Activated CD4-positive, alpha-beta T cell treated with anti-CD3 and anti-CD28 coated beads for 24 hours (primary cell): Measurements from ENCODE around the gene ZFYVE28.

Experiments used
- DNase-seq, 2 donors: peaks; one replicate each; pipeline ENCODE4 v3.0.0-alpha.2; 2020; ENCODE audit warnings: low read depth in 2 of 2

The ZFYVE28 gene

GRCh38 chr4:2260344-2261109 lies 157.9 kb downstream of the ZFYVE28 start:
- DNase-seq, result no peak

- no peak for DNase-seq
Measured at GRCh38 chr4:2259541-2260343, 158.7 kb downstream of the ZFYVE28 start.

- DNase-seq, result no peak
Measured at GRCh38 chr4:2259036-2259540, 159.4 kb downstream of the ZFYVE28 start.

DNA sequence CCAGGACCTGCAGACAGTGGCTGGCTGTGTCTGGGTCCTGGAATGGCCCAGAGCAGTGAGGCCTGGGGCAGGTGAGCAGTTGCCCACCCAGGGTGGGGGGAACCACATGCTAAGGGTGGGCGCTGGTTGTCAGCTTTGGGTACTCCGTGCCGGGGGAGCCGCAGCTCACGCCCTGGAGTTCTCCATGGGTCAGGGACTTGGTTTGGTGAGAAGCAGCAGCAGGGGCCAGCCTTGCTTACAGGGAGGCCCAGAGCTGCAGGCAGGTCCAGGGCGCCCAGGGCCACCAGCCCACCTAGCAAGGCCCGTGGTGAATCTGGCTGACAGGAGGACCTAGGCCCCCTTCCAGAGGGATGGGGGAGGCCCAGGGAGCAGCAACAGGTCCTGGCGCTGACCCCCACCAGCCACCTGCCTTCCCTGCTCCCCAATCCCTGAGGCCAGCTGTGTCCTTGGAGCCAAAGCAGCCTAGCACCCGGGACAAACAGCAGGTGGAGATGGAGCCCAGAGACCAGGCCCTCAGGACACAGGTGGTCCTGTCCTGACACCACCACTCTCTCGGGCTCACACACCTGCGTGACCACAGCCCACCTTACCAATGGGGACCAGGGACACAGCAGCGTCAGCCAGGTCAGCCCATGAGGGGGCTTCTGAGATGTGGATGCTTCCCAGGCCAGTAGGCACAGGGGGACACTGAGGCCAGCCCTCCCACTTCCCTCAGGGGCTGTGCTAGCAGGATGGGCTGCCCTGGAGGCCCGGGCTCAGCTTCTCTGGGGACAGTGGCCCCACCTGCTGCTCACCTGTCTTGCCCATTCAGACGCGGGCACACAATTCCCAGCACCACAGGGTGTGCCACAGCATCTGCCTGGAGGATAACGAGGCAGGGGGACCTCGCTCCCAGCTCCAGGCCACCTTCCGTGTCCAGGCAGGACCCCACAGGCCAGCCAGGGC lies 160.1 kb downstream of the ZFYVE28 start:
- no peak for DNase-seq

DNA sequence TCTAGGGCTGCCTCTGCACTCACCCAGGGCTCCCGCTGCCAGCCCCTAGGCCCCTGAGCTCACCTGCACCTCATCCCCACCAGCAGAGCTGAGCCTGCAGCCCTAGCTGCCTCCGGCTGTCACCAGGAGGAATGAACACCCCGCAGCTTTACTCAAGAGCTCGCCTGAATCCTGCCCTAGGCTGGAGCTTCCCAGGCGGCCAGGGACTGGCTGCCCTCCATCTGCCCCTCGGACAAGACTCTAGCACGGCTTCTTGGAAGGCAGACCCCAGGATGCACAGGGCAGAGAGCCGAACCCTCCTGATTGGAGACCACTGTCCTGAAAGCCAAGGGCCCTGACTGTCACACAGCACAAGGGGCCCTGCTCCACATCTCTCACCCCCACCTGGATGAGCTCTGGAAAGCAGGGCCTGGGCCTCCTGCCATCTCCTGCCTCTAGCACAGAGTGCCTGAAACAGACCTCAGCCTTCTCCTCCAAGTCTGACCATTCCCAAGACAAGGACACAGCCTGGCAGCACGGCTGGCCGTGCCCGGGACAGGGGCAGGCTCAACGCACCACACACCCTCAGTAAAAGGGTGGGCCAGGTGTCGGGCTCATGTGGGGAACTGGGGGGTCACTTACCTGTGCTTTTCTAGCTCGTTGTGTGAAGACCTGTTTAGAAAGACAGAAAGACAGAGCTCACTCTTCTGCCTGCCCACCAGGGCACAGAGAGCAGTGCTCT lies 160.9 kb downstream of the ZFYVE28 start:
- DNase-seq, result no peak

DNA sequence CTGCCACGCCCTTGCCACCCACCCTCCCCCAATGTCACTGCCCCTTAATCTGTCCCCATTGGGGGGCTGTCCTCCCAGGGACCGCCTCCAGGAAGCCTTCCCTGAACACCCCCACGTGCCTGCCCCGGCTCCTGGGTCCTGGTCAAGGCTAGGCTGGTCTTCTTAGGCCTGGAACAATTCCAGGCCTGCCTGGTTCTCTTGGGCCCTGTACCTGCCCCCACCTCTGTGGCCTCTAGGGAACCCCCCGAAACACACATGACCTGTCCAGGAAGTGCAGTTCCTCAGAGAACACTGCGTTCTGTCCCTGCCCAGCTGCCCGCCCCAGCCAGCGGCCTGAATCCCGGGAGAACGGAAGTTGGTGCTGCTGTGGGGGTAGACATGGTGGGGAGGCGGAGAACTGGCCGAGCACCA lies 161.7 kb downstream of the ZFYVE28 start:
- no peak for DNase-seq

DNA sequence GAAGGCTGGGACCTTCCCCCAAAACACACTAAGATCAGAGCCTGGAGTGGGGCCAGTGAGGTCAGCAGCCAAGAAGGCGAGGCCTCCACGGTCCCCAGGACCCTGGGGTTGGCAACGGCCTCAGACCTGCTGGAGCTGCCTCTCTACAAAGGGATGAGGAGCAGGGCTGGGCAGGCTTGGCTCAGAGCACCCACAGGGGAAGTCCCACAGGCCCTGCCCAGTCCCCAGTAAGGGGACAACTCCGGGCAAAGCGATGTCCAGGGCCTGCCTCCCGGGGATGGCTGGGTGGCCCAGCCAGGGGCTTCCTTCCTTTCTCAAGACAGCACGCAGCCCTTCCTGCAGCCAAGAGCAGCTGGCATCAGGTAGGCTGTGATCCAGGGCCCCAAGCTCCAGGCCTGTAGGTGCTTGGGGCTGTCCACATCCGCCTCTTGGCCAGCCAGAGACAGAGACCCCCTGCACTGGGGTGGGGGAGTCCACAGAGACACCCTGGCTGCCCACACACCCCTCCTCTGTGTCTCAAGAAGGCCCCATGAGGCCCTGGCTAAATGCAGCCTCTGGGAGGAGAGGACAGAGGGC lies 162.2 kb downstream of the ZFYVE28 start:
- DNase-seq, result no peak

DNA sequence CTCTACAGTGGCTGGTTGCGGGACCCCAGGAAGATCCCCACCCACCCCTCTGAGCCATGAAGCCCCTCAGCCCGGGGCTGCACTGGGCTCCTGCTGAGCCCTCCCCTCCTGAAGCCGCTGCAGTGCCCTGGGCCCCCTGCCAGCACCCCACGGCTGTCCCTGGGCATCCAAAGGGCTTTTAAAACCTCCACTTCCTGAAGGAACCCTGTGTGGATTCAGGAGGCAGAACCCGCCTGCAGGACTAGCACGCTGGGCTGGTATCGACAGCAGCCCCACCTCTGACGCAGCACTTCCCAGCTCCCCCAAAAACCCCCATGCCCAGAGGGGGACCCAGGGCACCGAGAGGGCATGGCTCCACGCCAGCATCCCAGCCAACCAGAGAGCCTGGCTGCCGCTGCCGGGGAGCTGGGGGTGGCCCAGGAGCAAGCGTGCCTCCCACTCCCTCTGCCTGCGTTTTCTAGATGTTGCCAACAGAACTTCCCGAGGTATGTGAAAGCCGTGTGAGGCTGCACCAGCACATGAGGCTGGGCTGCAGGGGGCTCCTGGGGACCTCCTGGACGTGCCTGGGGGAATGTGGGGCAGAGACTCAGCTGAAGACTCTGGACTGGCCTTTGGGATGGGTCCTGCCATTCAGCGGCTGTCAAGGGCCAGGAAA lies 162.8 kb downstream of the ZFYVE28 start:
- DNase-seq, result no peak

DNA sequence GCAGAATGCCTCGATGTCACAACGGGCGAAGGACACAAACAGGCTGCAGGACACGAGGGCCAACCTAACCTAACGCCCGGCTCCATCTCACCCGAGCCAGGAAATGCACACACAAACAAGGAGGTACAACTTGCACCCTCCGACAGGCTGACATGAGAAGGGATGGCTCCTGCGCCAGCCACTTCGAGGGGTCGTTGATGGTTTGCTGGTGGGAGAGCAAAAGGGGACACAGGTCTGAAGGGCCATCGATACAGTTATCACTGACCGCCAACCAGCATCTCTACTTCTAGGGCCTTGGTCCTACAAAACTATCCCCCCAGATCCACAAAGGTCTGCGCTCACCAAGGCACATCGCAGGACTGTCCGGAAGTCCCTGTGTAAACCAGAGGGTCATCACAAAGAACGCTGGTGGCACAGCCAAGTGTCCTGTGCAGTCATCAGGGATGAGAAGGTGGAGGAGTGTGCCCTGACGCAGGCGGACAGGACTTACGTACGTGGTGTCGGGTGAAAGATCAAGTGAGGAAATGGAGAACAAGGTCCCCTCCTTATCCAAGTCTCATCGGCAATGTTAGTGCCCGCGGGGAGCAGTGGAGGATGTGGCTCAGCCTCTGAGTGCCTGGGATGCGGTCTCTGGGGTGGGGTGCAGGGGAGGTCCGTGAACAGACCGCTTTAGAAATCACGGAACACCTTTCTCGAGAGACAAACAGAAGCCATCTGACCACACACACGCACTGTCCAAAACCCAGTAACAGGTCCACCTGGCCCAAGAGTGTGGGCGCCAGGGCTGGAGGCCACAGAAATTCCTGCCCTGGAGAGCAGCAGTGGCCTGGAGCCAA lies 163.6 kb downstream of the ZFYVE28 start:
- DNase-seq, result no peak

DNA sequence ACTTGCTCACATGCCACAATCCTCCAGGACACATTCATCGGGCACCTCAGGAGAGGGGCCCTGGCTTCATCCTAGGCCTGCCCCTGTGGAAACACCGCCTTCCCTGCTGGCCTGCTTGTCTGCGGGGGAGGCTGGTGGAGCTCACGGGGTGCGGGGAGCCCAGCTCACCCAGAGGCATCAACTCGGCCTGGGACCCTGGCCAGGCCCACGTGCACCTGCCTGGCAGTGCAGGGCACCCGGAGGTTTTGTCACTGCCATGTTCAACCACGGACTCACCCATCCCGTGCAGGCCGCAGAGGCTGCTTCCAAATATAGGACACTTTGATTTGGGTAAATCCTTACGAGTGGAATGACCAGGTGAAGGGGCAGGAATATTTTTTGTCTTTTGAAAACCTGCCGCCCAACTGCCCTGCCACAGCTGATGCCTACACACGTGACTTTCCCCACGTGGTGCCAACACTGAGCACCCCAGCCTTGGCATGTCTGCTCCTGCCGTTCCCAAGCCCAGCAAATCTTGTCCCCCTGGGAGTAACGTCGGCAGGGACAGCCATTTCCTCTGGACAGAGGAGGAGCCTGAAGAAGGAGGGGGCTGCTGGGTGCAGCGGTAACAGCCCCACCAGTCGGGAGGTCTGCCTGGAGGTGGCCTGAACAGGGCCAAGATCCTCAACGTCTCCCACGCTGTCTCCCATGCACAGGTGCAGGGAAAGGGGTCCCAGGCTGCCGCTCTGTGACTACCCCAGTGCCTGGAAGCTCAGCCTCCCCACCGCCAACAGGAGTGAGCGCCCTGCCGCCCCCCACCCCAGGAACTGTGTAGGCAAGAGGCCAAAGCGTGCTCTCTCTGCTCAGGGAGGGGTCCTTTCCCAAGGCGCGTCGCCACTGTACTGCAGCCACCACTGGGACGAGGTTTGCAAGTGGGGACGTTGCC lies 165.0 kb downstream of the ZFYVE28 start:
- no peak for DNase-seq

GRCh38 chr4:2252530-2253091 lies 165.8 kb downstream of the ZFYVE28 start:
- no peak for DNase-seq

DNA sequence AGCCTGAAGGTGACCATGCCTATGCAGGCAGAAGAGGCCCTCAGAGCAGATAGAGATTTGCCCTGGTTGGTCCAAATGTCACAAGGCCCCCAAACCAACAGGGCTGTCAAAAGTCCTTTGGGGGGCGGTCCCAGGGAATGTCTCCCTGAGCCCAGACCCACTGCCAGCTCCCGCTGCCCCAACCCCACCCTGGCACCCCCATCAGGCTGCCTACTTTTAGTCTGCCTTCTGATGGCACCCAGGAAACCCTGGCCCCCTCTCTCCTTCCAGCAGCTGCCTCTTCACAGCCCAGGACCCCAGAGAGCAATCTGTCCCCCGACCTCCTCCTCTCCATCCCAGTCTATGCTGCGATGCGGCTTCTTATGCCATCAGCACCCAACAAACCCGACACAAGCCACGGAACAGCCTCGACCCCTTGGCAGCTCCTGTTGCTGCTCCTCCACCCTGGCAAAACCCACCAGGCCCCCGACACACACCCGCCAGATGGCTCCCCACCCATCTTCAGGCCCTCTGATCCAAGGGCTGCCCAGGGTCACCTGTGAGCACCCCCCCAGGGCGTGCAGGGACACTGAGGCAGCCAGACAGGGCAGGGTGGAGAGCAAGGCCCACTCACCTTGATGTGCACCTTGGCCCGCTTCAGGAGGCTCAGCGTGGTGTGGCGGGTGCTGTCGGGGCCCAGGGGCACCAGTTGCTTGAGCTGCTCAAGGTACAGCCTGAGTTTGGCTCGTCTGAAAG lies 166.5 kb downstream of the ZFYVE28 start:
- DNase-seq, result no peak

GRCh38 chr4:2251073-2251794 lies 167.2 kb downstream of the ZFYVE28 start:
- no peak for DNase-seq

DNA sequence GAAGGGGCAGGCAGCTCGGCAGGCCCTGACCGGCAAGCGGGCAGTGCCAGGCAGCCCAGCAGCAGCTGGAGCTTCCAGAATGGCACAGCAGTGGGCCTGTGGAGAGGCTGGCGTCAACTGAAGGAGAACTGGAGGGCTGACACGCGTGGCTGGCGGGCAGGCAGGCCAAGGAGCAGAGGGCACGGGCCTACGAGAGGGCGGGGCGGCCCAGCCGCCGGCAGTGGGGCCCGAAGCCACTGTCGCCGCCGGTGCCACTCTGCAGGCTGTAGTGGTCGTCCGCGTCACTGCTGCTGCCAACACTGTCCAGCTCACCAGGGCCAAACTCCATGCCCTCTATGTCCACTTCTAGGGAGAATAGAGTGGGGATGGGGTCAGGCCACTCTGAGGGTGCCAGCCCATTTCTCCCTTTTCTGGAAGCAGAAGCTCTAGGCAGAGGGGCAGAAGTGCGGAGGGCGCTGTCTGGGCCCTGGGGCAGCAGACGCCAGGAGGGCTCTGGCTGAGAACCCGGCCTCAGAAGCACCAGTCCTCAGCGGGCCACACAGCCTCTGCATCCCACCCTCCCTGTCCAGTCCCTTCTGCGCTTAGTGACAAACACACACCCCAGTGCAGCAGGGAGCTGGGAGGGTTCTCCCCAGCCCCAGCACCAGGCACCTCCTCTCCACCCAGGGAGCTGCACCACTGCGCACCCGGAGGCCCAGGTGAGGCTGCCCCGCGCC lies 167.9 kb downstream of the ZFYVE28 start:
- no peak for DNase-seq

- no peak for DNase-seq
Measured at GRCh38 chr4:2249526-2250356, 168.7 kb downstream of the ZFYVE28 start.
